GM12891 (cell line): ENCODE data around the gene PCDH9.

Source experiments
- PAX5 ChIP-seq: IDR thresholded peaks from 2 replicates; pipeline ENCODE4 v1.6.1; 2011; ENCODE audit warnings: low read length, moderate library complexity, mild to moderate bottlenecking; ENCODE audit not compliant: insufficient read depth, severe bottlenecking
- POLR2A ChIP-seq: IDR thresholded peaks from 2 replicates; pipeline ENCODE4 v1.6.1; 2011; ENCODE audit warnings: low read depth, low read length, control low read depth
- POLR2AphosphoS5 ChIP-seq: IDR thresholded peaks from 2 replicates; pipeline ENCODE4 v1.6.1; 2011; ENCODE audit warnings: low read depth, low read length, control low read depth
- POU2F2 ChIP-seq: IDR thresholded peaks from 2 replicates; pipeline ENCODE4 v1.6.1; 2011; ENCODE audit warnings: low read depth, mild to moderate bottlenecking, control low read depth, low read length, moderate library complexity
- SPI1 ChIP-seq: IDR thresholded peaks from 2 replicates; pipeline ENCODE4 v1.6.1; 2011; ENCODE audit warnings: low read depth, low read length, control low read depth
- TAF1 ChIP-seq: IDR thresholded peaks from 2 replicates; pipeline ENCODE4 v1.6.1; 2011; ENCODE audit warnings: low read depth, low read length, control low read depth

GRCh38 chr13:66359910-66360552 is 870.1 kb downstream of the PCDH9 start:
- no peak for TF ChIP-seq PAX5
- TF ChIP-seq POU2F2 = no peak
- TF ChIP-seq POLR2A = no peak
- TF ChIP-seq TAF1 = no peak
- no peak for TF ChIP-seq POLR2AphosphoS5
- TF ChIP-seq SPI1 = no peak
